GM21367 (cell line): ENCODE results near the gene SPTLC2.

Experiments used
- ATAC-seq: cut with Tn5 transposase; IDR thresholded peaks from one replicate; pipeline ENCODE4 v1.9.1; 2021; ENCODE audit not compliant: unreplicated experiment

Gene SPTLC2

GRCh38 chr14:77509366-77509765, 107.1 kb downstream of the SPTLC2 start:
- no peak for ATAC-seq

- no peak for ATAC-seq
These were observed 107.6 kb downstream of the SPTLC2 start for GRCh38 chr14:77508876-77509275.

GRCh38 chr14:77508249-77508648, 108.2 kb downstream of the SPTLC2 start:
- no peak for ATAC-seq

GRCh38 chr14:77507762-77508161, 108.7 kb downstream of the SPTLC2 start:
- no peak for ATAC-seq

- no peak for ATAC-seq
These were observed 111.4 kb downstream of the SPTLC2 start for GRCh38 chr14:77505031-77505430.

- no peak for ATAC-seq
These were observed 113.3 kb downstream of the SPTLC2 start for GRCh38 chr14:77503138-77503537.

- no peak for ATAC-seq
These were observed 114.2 kb downstream of the SPTLC2 start for GRCh38 chr14:77502109-77502782.

- ATAC-seq = no peak
These were observed 117.4 kb downstream of the SPTLC2 start for GRCh38 chr14:77498984-77499527.

GRCh38 chr14:77498120-77498979, 118.1 kb downstream of the SPTLC2 start, which contains the start of gene ISM2:
Gene ISM2, minus strand, starts transcription at chr14:77498816. Its CDS starts 23 bp downstream, at chr14:77498793.
- ATAC-seq = no peak

- ATAC-seq = no peak
These were observed 121.1 kb downstream of the SPTLC2 start for GRCh38 chr14:77495334-77495733.

- ATAC-seq = no peak
These were observed 125.4 kb downstream of the SPTLC2 start for GRCh38 chr14:77491056-77491455.

GRCh38 chr14:77490347-77490986, 126.0 kb downstream of the SPTLC2 start:
- no peak for ATAC-seq

GRCh38 chr14:77489041-77489440, 127.4 kb downstream of the SPTLC2 start:
- ATAC-seq = no peak

GRCh38 chr14:77488558-77488957, 127.9 kb downstream of the SPTLC2 start:
- no peak for ATAC-seq

- ATAC-seq = no peak
These were observed 130.3 kb downstream of the SPTLC2 start for GRCh38 chr14:77485901-77486678.

- ATAC-seq = no peak
These were observed 131.2 kb downstream of the SPTLC2 start for GRCh38 chr14:77485256-77485655.

- no peak for ATAC-seq
These were observed 134.0 kb downstream of the SPTLC2 start for GRCh38 chr14:77482422-77482821.

- peak; percentile 90 for ATAC-seq
These were observed 137.6 kb downstream of the SPTLC2 start for GRCh38 chr14:77478796-77479195.

- ATAC-seq = no peak
These were observed 138.4 kb downstream of the SPTLC2 start for GRCh38 chr14:77478029-77478428.

- no peak for ATAC-seq
These were observed 140.9 kb downstream of the SPTLC2 start for GRCh38 chr14:77475432-77476115.
